SK-N-SH treated with all-trans-retinoic acid at 6 μM for 48 hours (cell line): ENCODE results near the gene MARK1.

Experiments
- ATAC-seq: fragments of 200-7000 bp; cut with Tn5 transposase; 3 replicates; pipeline ENCODE4 v1.9.1; 2020; ENCODE audit warnings: mild to moderate bottlenecking, moderate library complexity
- ARNTL ChIP-seq: fragments of 450-650 bp; formaldehyde crosslinking; IDR thresholded peaks from 2 replicates; pipeline ENCODE4 v1.5.0; 2020; ENCODE audit warnings: low read depth, mild to moderate bottlenecking, moderate library complexity, borderline replicate concordance
- BACH2 ChIP-seq: fragments of 250-450 bp; sonication (Bioruptor Pico); IDR thresholded peaks from 2 replicates; pipeline ENCODE4 v1.9.0; 2021; ENCODE audit warnings: mild to moderate bottlenecking, borderline replicate concordance
- CREB5 ChIP-seq: fragments of 250-450 bp; sonication (Bioruptor Pico); IDR thresholded peaks from 2 replicates; pipeline ENCODE4 v1.5.1; 2020; ENCODE audit warnings: low read depth, mild to moderate bottlenecking, moderate library complexity
- CSDC2 ChIP-seq: fragments of 250-450 bp; sonication (Bioruptor Pico); IDR thresholded peaks from 2 replicates; pipeline ENCODE4 v1.5.0; 2020; ENCODE audit warnings: mild to moderate bottlenecking, moderate library complexity
- CSRNP3 ChIP-seq: fragments of 250-450 bp; sonication (Bioruptor Pico); IDR thresholded peaks from 2 replicates; pipeline ENCODE4 v1.5.1; 2021; ENCODE audit warnings: mild to moderate bottlenecking, moderate library complexity
- ESRRG ChIP-seq: fragments of 250-450 bp; sonication (Bioruptor Pico); IDR thresholded peaks from 2 replicates; pipeline ENCODE4 v1.6.1; 2021; ENCODE audit warnings: mild to moderate bottlenecking
- ISL1 ChIP-seq: fragments of 250-450 bp; sonication (Bioruptor Pico); IDR thresholded peaks from 2 replicates; pipeline ENCODE4 v2.1.2; 2022; ENCODE audit warnings: mild to moderate bottlenecking, moderate library complexity
- OSR1 ChIP-seq: fragments of 250-450 bp; sonication (Bioruptor Pico); IDR thresholded peaks from 2 replicates; pipeline ENCODE4 v1.8.0; 2022; ENCODE audit warnings: moderate library complexity, mild to moderate bottlenecking, inconsistent platforms
- PPARA ChIP-seq: fragments of 250-450 bp; sonication (Bioruptor Pico); IDR thresholded peaks from 2 replicates; pipeline ENCODE4 v1.5.0; 2020; ENCODE audit warnings: mild to moderate bottlenecking, borderline replicate concordance
- SNAI2 ChIP-seq: fragments of 250-450 bp; sonication (Bioruptor Pico); IDR thresholded peaks from 2 replicates; pipeline ENCODE4 v1.5.0; 2020; ENCODE audit warnings: mild to moderate bottlenecking, moderate library complexity
- TOX ChIP-seq: fragments of 250-450 bp; sonication (Bioruptor Pico); IDR thresholded peaks from 2 replicates; pipeline ENCODE4 v1.8.0; 2021; ENCODE audit warnings: mild to moderate bottlenecking, moderate library complexity, borderline replicate concordance
- ZC3H10 ChIP-seq: fragments of 250-450 bp; sonication (Bioruptor Pico); IDR thresholded peaks from 2 replicates; pipeline ENCODE4 v1.5.1; 2021; ENCODE audit warnings: mild to moderate bottlenecking, moderate library complexity
- ZFP3 ChIP-seq: fragments of 250-450 bp; sonication (Bioruptor Pico); IDR thresholded peaks from 2 replicates; pipeline ENCODE4 v1.5.0; 2020; ENCODE audit warnings: mild to moderate bottlenecking, moderate library complexity
- ZFP30 ChIP-seq: fragments of 450-650 bp; formaldehyde crosslinking; IDR thresholded peaks from 2 replicates; pipeline ENCODE4 v1.5.0; 2022; ENCODE audit warnings: mild to moderate bottlenecking, moderate library complexity
- ZNF565 ChIP-seq: fragments of 450-650 bp; formaldehyde crosslinking; conservative IDR thresholded peaks from 2 replicates; pipeline ENCODE4 v1.5.0; 2020; ENCODE audit warnings: low read depth, mild to moderate bottlenecking, moderate library complexity
- ZNF70 ChIP-seq: fragments of 450-650 bp; formaldehyde crosslinking; IDR thresholded peaks from 2 replicates; pipeline ENCODE4 v1.5.0; 2020; ENCODE audit warnings: mild to moderate bottlenecking, moderate library complexity
- ZNF8 ChIP-seq: fragments of 450-650 bp; formaldehyde crosslinking; IDR thresholded peaks from 2 replicates; pipeline ENCODE4 v1.5.0; 2020; ENCODE audit warnings: mild to moderate bottlenecking, moderate library complexity
- TF ChIP-seq, protein P1 (sequence below): fragments of 250-450 bp; sonication (Bioruptor Pico); IDR thresholded peaks from 2 replicates; pipeline ENCODE4 v1.8.0; 2021; ENCODE audit warnings: low read depth, mild to moderate bottlenecking, moderate library complexity, borderline replicate concordance
- TF ChIP-seq, protein P2 (sequence below): fragments of 250-450 bp; sonication (Bioruptor Pico); IDR thresholded peaks from 2 replicates; pipeline ENCODE4 v1.8.0; 2020; ENCODE audit warnings: mild to moderate bottlenecking, moderate library complexity, borderline replicate concordance
- TF ChIP-seq, protein P3 (sequence below): fragments of 250-450 bp; sonication (Bioruptor Pico); IDR thresholded peaks from 2 replicates; pipeline ENCODE4 v1.5.0; 2020; ENCODE audit warnings: mild to moderate bottlenecking, moderate library complexity

MARK1 gene

GRCh38 chr1:220669005-220669404 lies 141.1 kb downstream of the MARK1 start (continued):
- TF ChIP-seq CSRNP3 (no peak), ISL1 (CRISPR knock-in tag) (no peak), ZFP3 (CRISPR knock-in tag) (no peak)
- TF ChIP-seq, all 23 proteins: peak for 0

GRCh38 chr1:220670365-220670764 lies 142.4 kb downstream of the MARK1 start:
- no peak for ATAC-seq
- TF ChIP-seq ARNTL (CRISPR knock-in tag) (no peak), CSRNP3 (no peak), ZFP3 (CRISPR knock-in tag) (no peak), BACH2 (CRISPR knock-in tag) (no peak), ZC3H10 (CRISPR knock-in tag) (no peak), ZFP30 (CRISPR knock-in tag) (no peak), SNAI2 (CRISPR knock-in tag) (no peak), CREB5 (no peak)
- TF ChIP-seq, protein P1, sequence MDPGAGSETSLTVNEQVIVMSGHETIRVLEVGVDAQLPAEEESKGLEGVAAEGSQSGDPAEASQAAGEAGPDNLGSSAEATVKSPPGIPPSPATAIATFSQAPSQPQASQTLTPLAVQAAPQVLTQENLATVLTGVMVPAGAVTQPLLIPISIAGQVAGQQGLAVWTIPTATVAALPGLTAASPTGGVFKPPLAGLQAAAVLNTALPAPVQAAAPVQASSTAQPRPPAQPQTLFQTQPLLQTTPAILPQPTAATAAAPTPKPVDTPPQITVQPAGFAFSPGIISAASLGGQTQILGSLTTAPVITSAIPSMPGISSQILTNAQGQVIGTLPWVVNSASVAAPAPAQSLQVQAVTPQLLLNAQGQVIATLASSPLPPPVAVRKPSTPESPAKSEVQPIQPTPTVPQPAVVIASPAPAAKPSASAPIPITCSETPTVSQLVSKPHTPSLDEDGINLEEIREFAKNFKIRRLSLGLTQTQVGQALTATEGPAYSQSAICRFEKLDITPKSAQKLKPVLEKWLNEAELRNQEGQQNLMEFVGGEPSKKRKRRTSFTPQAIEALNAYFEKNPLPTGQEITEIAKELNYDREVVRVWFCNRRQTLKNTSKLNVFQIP (CRISPR knock-in tag), result no peak

GRCh38 chr1:220673921-220674320 lies 146.0 kb downstream of the MARK1 start:
- no peak for ATAC-seq
- TF ChIP-seq OSR1 (CRISPR knock-in tag) (no peak), PPARA (CRISPR knock-in tag) (no peak)
- TF ChIP-seq, all 23 proteins: peak for 0

DNA sequence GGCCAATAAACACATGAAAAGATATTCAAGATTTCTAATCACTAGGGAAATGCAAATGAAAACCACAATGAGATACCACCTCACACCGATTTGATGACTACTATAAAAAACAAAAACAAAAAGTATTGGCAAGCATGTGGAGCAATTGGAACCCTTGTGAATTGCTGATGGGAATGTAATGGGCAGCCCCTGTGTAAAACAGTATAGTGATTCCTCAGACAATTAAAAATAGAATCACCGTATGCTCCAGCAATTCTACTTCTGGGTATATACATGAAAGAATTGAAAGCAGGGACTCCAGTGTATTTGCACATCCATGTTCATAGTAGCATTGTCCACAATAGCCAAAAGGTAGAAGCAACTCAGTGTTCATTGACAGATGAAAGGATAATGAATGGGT lies 149.3 kb downstream of the MARK1 start:
- ATAC-seq, result no peak
- TF ChIP-seq ZNF8 (CRISPR knock-in tag) (no peak), ZNF565 (CRISPR knock-in tag) (no peak), ZNF70 (CRISPR knock-in tag) (no peak), OSR1 (CRISPR knock-in tag) (no peak), CREB5 (no peak), CSRNP3 (no peak), ZFP30 (CRISPR knock-in tag) (no peak), CSDC2 (CRISPR knock-in tag) (no peak), PPARA (CRISPR knock-in tag) (no peak), TOX (CRISPR knock-in tag) (no peak), ESRRG (CRISPR knock-in tag) (no peak), BACH2 (CRISPR knock-in tag) (no peak), ARNTL (CRISPR knock-in tag) (no peak), ZFP3 (CRISPR knock-in tag) (no peak)
- TF ChIP-seq, protein P2, sequence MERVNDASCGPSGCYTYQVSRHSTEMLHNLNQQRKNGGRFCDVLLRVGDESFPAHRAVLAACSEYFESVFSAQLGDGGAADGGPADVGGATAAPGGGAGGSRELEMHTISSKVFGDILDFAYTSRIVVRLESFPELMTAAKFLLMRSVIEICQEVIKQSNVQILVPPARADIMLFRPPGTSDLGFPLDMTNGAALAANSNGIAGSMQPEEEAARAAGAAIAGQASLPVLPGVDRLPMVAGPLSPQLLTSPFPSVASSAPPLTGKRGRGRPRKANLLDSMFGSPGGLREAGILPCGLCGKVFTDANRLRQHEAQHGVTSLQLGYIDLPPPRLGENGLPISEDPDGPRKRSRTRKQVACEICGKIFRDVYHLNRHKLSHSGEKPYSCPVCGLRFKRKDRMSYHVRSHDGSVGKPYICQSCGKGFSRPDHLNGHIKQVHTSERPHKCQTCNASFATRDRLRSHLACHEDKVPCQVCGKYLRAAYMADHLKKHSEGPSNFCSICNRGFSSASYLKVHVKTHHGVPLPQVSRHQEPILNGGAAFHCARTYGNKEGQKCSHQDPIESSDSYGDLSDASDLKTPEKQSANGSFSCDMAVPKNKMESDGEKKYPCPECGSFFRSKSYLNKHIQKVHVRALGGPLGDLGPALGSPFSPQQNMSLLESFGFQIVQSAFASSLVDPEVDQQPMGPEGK (CRISPR knock-in tag), result no peak
- TF ChIP-seq, protein P1 (CRISPR knock-in tag), result no peak
- TF ChIP-seq, protein P3, sequence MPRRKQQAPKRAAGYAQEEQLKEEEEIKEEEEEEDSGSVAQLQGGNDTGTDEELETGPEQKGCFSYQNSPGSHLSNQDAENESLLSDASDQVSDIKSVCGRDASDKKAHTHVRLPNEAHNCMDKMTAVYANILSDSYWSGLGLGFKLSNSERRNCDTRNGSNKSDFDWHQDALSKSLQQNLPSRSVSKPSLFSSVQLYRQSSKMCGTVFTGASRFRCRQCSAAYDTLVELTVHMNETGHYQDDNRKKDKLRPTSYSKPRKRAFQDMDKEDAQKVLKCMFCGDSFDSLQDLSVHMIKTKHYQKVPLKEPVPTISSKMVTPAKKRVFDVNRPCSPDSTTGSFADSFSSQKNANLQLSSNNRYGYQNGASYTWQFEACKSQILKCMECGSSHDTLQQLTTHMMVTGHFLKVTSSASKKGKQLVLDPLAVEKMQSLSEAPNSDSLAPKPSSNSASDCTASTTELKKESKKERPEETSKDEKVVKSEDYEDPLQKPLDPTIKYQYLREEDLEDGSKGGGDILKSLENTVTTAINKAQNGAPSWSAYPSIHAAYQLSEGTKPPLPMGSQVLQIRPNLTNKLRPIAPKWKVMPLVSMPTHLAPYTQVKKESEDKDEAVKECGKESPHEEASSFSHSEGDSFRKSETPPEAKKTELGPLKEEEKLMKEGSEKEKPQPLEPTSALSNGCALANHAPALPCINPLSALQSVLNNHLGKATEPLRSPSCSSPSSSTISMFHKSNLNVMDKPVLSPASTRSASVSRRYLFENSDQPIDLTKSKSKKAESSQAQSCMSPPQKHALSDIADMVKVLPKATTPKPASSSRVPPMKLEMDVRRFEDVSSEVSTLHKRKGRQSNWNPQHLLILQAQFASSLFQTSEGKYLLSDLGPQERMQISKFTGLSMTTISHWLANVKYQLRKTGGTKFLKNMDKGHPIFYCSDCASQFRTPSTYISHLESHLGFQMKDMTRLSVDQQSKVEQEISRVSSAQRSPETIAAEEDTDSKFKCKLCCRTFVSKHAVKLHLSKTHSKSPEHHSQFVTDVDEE (CRISPR knock-in tag), result no peak
